H1 (cell line): ENCODE results near the gene GLMN. TPM values are rescaled to one million over a fixed set of nuclear protein-coding genes. Genes with fewer than 3 reads are reported as not detected.

ENCODE experiments used
- BRCA1 ChIP-seq: IDR thresholded peaks from 2 replicates; pipeline ENCODE4 v1.6.1; 2012; ENCODE audit warnings: low read depth, low read length, improper control_type of control experiment
- CHD7 ChIP-seq: fragments of 300-600 bp; sonication (generic); IDR thresholded peaks from 2 replicates; pipeline ENCODE4 v1.7.1; 2012; ENCODE audit warnings: low read length, moderate library complexity, mild to moderate bottlenecking, inconsistent platforms; ENCODE audit not compliant: insufficient replicate concordance
- CTCF ChIP-seq, 3 experiments: IDR thresholded peaks; 1 replicate in 2 of 3; 2 replicates in 1 of 3; pipeline versions ENCODE4 v1.5.1 to v1.6.1; 2011; ENCODE audit warnings: low read length in 3 of 3, mild to moderate bottlenecking in 3 of 3, inconsistent platforms in 2 of 3, low read depth in 1 of 3, moderate library complexity in 1 of 3; ENCODE audit not compliant: insufficient read depth in 1 of 3; ENCODE audit errors: control extremely low read depth in 1 of 3
- polyA plus RNA-seq, 7 experiments: library from polyadenylated mRNA; depleted of rRNA in 3 of 7; stranded (reverse) in 5 of 7; unstranded in 2 of 7; fragments of >200 nt in 5 of 7; fragments of 200-250 nt in 2 of 7; gene quantifications; 1 replicate in 5 of 7; 2 replicates in 1 of 7; 4 replicates in 1 of 7; pipeline versions ENCODE4 v1.2.1 to v1.2.3, GENCODE V29; 2011 to 2013; ENCODE audit warnings: missing spikeins in 2 of 7, mixed read lengths in 2 of 7
- total RNA-seq: library from RNA; stranded (reverse); fragmentation: NEBNext Ultra II Directional; extraction: Animal tissue kit (Norgen Biotek cat#: 25700); gene quantifications from 2 replicates; pipeline ENCODE4 v1.2.1, GENCODE V29; 2021

The GLMN gene
- total and polyA plus RNA-seq, 2 of the 8 experiments (the other 6 are each of a cell fraction or from before 2014, with no cell fraction given), result 5.7 to 25.0 TPM

- no peak for TF ChIP-seq CTCF (IDR thresholded peaks at IDR 0.05; ENCODE audit: control extremely low read depth in 1 of 3, insufficient read depth in 1 of 3, low read depth in 1 of 3, low read length in 3 of 3)
- TF ChIP-seq CHD7, result no peak
- TF ChIP-seq BRCA1, result no peak
Observed at GRCh38 chr1:92259350-92259749, 39.4 kb downstream of the GLMN start (continued).
